Neural crest cell (in vitro differentiated cells): ENCODE data around the gene EED. TPM values are rescaled to one million over a fixed set of nuclear protein-coding genes. Genes with fewer than 3 reads are reported as not detected.

Experiments used
- DNase-seq: peaks from one replicate; pipeline ENCODE4 v3.0.0; 2021; ENCODE audit warnings: low read depth, mixed read lengths, low spot score
- H3K27ac Mint-ChIP-seq: one replicate; pipeline ENCODE4 v1.8.0; 2021; ENCODE audit warnings: mild to moderate bottlenecking, mixed read lengths; ENCODE audit not compliant: unreplicated experiment
- H3K27me3 Mint-ChIP-seq: 2 replicates; pipeline ENCODE4 v1.8.0; 2021; ENCODE audit warnings: low read depth, mild to moderate bottlenecking, mixed read lengths
- H3K36me3 Mint-ChIP-seq: 2 replicates; pipeline ENCODE4 v1.8.0; 2021; ENCODE audit warnings: low read depth, mild to moderate bottlenecking, mixed read lengths
- H3K4me1 Mint-ChIP-seq: 2 replicates; pipeline ENCODE4 v1.8.0; 2021; ENCODE audit warnings: mixed read lengths
- H3K4me3 Mint-ChIP-seq: one replicate; pipeline ENCODE4 v1.8.0; 2021; ENCODE audit warnings: mild to moderate bottlenecking, mixed read lengths
- H3K9me3 Mint-ChIP-seq: 2 replicates; pipeline ENCODE4 v1.8.0; 2021; ENCODE audit warnings: mixed read lengths
- total RNA-seq: library from RNA; stranded (reverse); gene quantifications from 2 replicates; pipeline ENCODE4 v1.2.1, GENCODE V29; 2021
- TF ChIP-seq, protein P1 (sequence below): fragments of 200-600 bp; sonication (generic); conservative IDR thresholded peaks from 2 replicates; pipeline ENCODE4 v1.5.0; 2021; ENCODE audit warnings: antibody characterized with exemption, mild to moderate bottlenecking

Gene EED
- total RNA-seq, 1 donor from 2014 or later: 39.2 TPM

DNA sequence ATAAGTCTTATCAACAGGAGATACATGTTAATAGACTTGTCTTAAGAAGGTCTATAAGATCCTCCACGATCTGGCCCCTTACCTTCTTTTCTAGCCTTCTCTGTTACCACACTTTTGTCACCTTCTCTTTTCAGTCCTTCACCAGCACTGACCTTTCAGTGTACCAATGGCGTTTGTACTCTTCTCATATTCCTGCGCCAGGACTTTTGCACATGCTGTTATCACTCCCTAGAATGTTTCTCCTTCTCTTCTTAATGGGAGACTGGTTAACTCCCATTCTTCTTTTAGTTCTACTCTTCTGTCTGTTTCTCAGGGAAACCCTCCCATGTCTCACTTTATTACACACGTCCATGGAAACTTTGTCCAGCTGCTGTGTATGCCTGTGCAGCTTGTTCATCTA lies 4.4 kb upstream of the EED start:
- Mint-ChIP-seq H3K9me3 (no peaks in the 10 kb centered on the region), H3K4me1 (no peaks in the 10 kb centered on the region), H3K27ac (no peak overlapping the region), H3K27me3 (peaks cover 29% of the 10 kb centered on the region), H3K4me3 (no peak overlapping the region), H3K36me3 (no peaks in the 10 kb centered on the region)
- TF ChIP-seq, protein P1, sequence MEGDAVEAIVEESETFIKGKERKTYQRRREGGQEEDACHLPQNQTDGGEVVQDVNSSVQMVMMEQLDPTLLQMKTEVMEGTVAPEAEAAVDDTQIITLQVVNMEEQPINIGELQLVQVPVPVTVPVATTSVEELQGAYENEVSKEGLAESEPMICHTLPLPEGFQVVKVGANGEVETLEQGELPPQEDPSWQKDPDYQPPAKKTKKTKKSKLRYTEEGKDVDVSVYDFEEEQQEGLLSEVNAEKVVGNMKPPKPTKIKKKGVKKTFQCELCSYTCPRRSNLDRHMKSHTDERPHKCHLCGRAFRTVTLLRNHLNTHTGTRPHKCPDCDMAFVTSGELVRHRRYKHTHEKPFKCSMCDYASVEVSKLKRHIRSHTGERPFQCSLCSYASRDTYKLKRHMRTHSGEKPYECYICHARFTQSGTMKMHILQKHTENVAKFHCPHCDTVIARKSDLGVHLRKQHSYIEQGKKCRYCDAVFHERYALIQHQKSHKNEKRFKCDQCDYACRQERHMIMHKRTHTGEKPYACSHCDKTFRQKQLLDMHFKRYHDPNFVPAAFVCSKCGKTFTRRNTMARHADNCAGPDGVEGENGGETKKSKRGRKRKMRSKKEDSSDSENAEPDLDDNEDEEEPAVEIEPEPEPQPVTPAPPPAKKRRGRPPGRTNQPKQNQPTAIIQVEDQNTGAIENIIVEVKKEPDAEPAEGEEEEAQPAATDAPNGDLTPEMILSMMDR: no peak
- no peak for DNase-seq

DNA sequence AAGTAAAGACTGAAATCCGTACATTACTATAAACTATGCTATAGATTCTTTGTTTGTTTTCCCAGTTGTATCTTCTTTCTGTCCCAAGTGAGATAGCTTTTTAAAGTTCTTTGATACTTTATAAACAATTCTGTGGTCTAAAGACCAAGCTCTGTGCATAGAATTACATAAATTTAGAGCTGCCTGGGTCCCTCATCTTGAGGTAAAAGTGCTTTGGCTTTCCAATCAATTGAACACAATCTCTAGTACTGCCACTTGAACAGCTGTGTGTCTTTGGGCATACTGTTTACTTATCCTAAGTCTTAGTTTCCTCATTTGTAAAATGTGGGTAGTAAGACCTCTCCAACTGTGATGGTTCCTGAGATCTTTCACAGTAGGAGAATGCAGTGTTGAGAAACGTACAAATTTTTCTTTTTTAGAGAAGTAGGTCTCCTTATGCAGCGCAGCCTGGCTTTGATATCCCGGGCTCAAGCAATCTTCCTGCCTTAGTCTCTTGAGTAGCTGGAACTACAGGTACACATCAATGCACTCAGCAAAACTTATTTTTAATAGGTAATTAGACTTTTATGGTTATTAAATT lies 2.5 kb upstream of the EED start:
- TF ChIP-seq, protein P1: no peak
- Mint-ChIP-seq H3K27ac (no peak overlapping the region), H3K4me1 (no peaks in the 10 kb centered on the region), H3K27me3 (peaks cover 29% of the 10 kb centered on the region), H3K4me3 (peak overlapping the region; percentile 36), H3K36me3 (no peaks in the 10 kb centered on the region), H3K9me3 (no peaks in the 10 kb centered on the region)
- no peak for DNase-seq

DNA sequence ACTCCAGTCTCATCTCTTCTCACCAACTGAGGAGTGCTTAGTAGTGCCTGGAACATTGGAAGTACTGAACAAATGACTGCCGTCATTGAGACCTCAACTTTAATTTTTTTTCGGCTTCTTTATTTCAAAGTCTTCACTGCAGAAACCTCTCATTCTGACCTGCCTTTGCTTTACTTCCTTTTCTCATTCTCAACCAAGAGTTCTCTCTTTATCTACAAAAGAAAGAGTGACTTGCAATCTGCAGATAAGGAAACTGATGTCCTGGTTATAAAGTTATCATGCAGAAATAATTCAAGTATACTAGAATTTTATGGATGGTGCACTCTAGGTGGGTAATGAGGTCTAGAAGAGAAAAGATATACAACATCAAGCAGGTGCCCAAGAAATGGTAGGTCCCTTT lies 1.2 kb upstream of the EED start:
- H3K4me3 Mint-ChIP-seq: no peak overlapping the region
- no peak for DNase-seq
- H3K27me3 Mint-ChIP-seq: peaks cover 29% of the 10 kb centered on the region
- H3K4me1 Mint-ChIP-seq: peaks cover 11% of the 10 kb centered on the region
- TF ChIP-seq, protein P1: no peak
- H3K36me3 Mint-ChIP-seq: no peaks in the 10 kb centered on the region
- H3K9me3 Mint-ChIP-seq: no peaks in the 10 kb centered on the region
- H3K27ac Mint-ChIP-seq: no peak overlapping the region

DNA sequence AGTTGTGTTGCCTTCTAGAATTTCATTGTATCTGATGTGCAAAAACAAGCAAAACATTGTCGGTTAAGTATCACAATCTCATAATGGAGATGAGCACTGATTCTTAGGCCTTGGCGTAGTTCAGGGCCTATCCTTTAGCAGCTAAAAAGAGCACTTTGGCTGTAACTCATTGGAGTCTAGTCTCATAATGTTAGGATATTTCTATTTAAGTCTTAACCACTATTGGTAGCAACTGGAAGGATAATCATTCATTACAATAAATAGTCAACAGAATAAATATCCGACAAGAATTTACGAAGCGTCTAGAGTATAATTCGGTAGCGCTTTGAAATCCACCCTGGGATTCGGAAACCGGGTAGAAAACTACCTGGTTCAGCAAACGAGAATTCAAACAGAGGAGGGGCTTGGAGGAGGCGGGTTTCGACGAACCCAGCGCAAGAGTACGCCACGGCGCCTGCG lies 461 bp upstream of the EED start:
- Mint-ChIP-seq H3K4me3 (no peak overlapping the region), H3K4me1 (peaks cover 17% of the 10 kb centered on the region), H3K9me3 (no peaks in the 10 kb centered on the region), H3K36me3 (no peaks in the 10 kb centered on the region), H3K27ac (no peak overlapping the region), H3K27me3 (peaks cover 29% of the 10 kb centered on the region)
- TF ChIP-seq, protein P1: no peak
- no peak for DNase-seq

DNA sequence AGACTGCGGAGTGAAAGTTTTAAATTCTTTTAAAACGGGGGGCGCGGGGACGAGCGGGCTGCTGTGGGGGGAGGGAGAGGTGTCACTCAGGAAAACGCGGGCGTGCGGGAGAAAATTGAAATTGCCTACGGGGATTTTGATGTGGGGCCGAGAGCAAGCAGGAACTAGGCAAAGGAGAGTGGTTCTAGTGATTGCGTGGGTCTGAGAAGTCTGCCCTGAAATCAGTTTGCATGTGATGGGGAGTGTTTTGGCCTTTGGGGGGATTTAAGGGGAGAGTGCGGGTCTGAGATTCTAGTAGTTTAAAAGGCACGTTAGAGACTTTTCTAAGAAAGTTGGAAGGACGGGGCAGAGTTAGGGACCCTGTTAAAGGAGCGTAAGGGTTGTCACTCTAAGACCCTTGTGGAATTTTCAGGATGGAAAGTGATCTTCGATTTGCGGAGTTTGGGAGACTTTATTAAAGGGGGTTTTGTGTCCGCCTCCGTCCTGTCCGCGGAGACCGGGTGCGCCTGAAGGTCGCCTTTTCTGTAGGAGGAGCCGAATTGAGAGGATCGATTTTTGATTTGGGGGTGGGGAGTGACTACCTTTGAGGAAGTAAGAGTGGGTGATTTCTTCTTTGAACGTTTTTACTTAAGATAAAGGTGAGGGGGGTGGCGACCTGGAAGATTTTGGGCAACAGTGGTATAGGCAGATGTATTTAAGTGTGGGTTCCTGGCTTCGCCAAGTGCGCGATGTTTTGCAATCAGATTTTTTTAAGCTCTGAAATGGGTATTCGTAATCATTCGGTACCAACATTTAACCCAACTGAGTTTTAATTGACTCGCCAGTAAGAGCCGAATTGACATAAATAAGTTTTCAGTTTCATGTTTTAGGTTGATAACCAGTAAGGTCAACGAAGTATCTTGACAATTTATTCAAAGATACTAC lies 1.1 kb downstream of the EED start:
- Mint-ChIP-seq H3K36me3 (no peaks in the 10 kb centered on the region), H3K9me3 (no peaks in the 10 kb centered on the region), H3K27ac (no peak overlapping the region), H3K4me3 (no peak overlapping the region), H3K27me3 (peaks cover 19% of the 10 kb centered on the region), H3K4me1 (peaks cover 21% of the 10 kb centered on the region)
- TF ChIP-seq, protein P1: no peak
- peak; percentile 8 for DNase-seq
